DMS114 treated with DMSO at 0.1 percent for 48 hours (cell line): ENCODE measurements around the gene TNNI2.

Experiments
- DNase-seq: peaks from one replicate; lab custom pipeline; 2025; ENCODE audit not compliant: unreplicated experiment; lab: John Stamatoyannopoulos, UW

TNNI2 gene

GRCh38 chr11:1832211-1832919 lies 6.4 kb upstream of the TNNI2 start:
- no peak for DNase-seq

GRCh38 chr11:1832920-1833295 lies 5.9 kb upstream of the TNNI2 start:
- no peak for DNase-seq

- DNase-seq, result no peak
These were observed 4.6 kb upstream of the TNNI2 start for GRCh38 chr11:1834062-1834610.

- DNase-seq, result no peak
These were observed 3.8 kb upstream of the TNNI2 start, which contains the start of gene SYT8 for GRCh38 chr11:1834779-1835670. Gene SYT8 (plus strand): TSS chr11:1834990. CDS start chr11:1835106, 116 bp downstream.

GRCh38 chr11:1835671-1836010 lies 3.1 kb upstream of the TNNI2 start:
- DNase-seq, result no peak

GRCh38 chr11:1836011-1836945 lies 2.5 kb upstream of the TNNI2 start:
- DNase-seq, result no peak

GRCh38 chr11:1837171-1838076 lies 1.4 kb upstream of the TNNI2 start:
- no peak for DNase-seq

- DNase-seq, result no peak
These were observed 730 bp upstream of the TNNI2 start for GRCh38 chr11:1838077-1838425.

GRCh38 chr11:1839204-1839923 lies 583 bp downstream of the TNNI2 start:
- DNase-seq, result no peak

GRCh38 chr11:1839924-1840779 lies 1.4 kb downstream of the TNNI2 start:
- DNase-seq, result no peak

GRCh38 chr11:1840780-1841480 lies 2.1 kb downstream of the TNNI2 start:
- DNase-seq, result no peak

GRCh38 chr11:1841511-1842148 lies 2.8 kb downstream of the TNNI2 start:
- DNase-seq, result no peak

GRCh38 chr11:1842149-1843097 lies 3.6 kb downstream of the TNNI2 start:
- DNase-seq, result no peak

GRCh38 chr11:1843098-1843473 lies 4.3 kb downstream of the TNNI2 start:
- DNase-seq, result no peak

- DNase-seq, result no peak
These were observed 5.0 kb downstream of the TNNI2 start for GRCh38 chr11:1843796-1844195.
